Keratinocyte (primary cell): ENCODE data around the gene PRELID3B.

Experiments used
- EZH2 ChIP-seq: IDR thresholded peaks from one replicate; pipeline ENCODE4 v1.6.1; 2012; ENCODE audit warnings: inconsistent platforms, mild to moderate bottlenecking, low read length, moderate library complexity
- TF ChIP-seq, protein P1 (sequence below), 3 experiments: IDR thresholded peaks in 1 of 3; conservative IDR thresholded peaks in 1 of 3; optimal IDR thresholded peaks in 1 of 3; 2 replicates in 2 of 3; 3 replicates in 1 of 3; pipeline versions ENCODE3 to v1.5.1; 2011; ENCODE audit warnings: low read length in 3 of 3, mild to moderate bottlenecking in 3 of 3, moderate library complexity in 2 of 3, control low read depth in 1 of 3, inconsistent platforms in 1 of 3; ENCODE audit not compliant: insufficient read depth in 2 of 3; ENCODE audit errors: extremely low read depth in 1 of 3

DNA sequence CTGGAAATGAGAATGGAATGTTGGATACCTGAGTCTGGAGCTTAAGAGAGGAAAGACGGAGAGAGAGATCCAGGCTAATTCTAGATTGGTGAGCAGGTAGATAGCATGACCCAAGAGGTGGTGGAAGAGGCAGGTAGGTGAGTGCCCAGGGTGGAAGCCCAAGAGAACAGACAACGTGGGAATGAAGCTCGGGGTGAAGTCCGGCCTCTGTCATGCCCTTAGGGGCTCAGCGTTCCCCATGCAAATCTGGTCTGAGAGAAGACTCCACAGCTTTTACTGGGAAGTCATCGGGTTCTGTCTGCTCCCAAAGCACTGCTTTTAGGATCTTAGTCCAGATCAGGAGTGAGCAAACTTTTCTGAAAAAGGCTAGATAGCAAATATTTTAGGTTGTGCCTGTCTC is 57.9 kb downstream of the PRELID3B start:
- no peak for TF ChIP-seq EZH2
- TF ChIP-seq, protein P1, sequence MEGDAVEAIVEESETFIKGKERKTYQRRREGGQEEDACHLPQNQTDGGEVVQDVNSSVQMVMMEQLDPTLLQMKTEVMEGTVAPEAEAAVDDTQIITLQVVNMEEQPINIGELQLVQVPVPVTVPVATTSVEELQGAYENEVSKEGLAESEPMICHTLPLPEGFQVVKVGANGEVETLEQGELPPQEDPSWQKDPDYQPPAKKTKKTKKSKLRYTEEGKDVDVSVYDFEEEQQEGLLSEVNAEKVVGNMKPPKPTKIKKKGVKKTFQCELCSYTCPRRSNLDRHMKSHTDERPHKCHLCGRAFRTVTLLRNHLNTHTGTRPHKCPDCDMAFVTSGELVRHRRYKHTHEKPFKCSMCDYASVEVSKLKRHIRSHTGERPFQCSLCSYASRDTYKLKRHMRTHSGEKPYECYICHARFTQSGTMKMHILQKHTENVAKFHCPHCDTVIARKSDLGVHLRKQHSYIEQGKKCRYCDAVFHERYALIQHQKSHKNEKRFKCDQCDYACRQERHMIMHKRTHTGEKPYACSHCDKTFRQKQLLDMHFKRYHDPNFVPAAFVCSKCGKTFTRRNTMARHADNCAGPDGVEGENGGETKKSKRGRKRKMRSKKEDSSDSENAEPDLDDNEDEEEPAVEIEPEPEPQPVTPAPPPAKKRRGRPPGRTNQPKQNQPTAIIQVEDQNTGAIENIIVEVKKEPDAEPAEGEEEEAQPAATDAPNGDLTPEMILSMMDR (optimal IDR thresholded peaks at IDR 0.05 in 1 of 3, IDR thresholded peaks at IDR 0.05 in 1 of 3, conservative IDR thresholded peaks at IDR 0.05 in 1 of 3; ENCODE audit: extremely low read depth in 1 of 3, insufficient read depth in 2 of 3, low read length in 3 of 3), result no peak
